ENCODE measurements around the gene IQSEC3.

IQSEC3 gene

DNA sequence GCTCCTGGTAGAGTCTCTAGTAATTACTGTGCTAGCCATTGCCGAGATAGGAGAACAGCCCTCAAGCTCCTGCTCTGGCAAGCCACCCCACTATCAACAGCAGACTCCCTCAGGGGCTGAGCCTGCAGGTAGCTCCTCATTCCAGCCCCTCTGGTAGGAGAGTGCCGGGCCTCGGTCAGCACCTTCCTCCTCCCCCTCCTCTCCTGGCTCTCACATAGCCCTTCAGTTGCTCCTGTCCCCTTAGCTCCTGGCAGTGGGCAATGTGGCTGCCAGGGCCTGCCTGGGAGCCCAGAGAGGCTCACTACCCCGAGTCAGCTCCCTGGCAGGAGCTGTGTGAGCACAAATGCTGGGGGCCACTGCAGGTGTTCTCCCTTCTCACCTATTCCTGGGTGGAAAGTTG lies 52.0 kb downstream of the IQSEC3 start:
- Histone ChIP-seq H3K9me3 (ENCODE audit: insufficient read depth, low read length, severe bottlenecking) (no peaks in the 10 kb centered on the region), H4K20me1 (ENCODE audit: insufficient read depth, low read length) (no peaks in the 10 kb centered on the region; the same call in 1 of the 2 replicates), H3K9ac (ENCODE audit: low read depth, low read length) (no peak overlapping the region), H3K27ac (ENCODE audit: low read length) (no peak overlapping the region), H3K36me3 (ENCODE audit: insufficient read depth, low read length) (no peaks in the 10 kb centered on the region), H3K4me2 (ENCODE audit: insufficient read depth, low read length) (no peak overlapping the region), H3K27me3 (ENCODE audit: insufficient read depth, low read length, poor library complexity) (peaks cover 12% of the 10 kb centered on the region), H3K4me3 (ENCODE audit: low read depth in 1 of 2, low read length in 2 of 2) (no peak overlapping the region), H2AFZ (ENCODE audit: low read depth, low read length) (no peak overlapping the region), H3K4me1 (ENCODE audit: insufficient read depth, low read length) (no peaks in the 10 kb centered on the region), H3K79me2 (ENCODE audit: insufficient read depth, low read length) (no peaks in the 10 kb centered on the region)
- ATAC-seq (ENCODE audit: insufficient read depth, low read depth) (no peak), DNase-seq (no peak)
- TF ChIP-seq, protein P1, sequence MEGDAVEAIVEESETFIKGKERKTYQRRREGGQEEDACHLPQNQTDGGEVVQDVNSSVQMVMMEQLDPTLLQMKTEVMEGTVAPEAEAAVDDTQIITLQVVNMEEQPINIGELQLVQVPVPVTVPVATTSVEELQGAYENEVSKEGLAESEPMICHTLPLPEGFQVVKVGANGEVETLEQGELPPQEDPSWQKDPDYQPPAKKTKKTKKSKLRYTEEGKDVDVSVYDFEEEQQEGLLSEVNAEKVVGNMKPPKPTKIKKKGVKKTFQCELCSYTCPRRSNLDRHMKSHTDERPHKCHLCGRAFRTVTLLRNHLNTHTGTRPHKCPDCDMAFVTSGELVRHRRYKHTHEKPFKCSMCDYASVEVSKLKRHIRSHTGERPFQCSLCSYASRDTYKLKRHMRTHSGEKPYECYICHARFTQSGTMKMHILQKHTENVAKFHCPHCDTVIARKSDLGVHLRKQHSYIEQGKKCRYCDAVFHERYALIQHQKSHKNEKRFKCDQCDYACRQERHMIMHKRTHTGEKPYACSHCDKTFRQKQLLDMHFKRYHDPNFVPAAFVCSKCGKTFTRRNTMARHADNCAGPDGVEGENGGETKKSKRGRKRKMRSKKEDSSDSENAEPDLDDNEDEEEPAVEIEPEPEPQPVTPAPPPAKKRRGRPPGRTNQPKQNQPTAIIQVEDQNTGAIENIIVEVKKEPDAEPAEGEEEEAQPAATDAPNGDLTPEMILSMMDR (IDR thresholded peaks at IDR 0.05; ENCODE audit: borderline replicate concordance, extremely low read depth, low read length, poor library complexity, severe bottlenecking), result no peak
- TF ChIP-seq EZH2 (IDR thresholded peaks at IDR 0.05; ENCODE audit: borderline replicate concordance, low read depth, low read length, severe bottlenecking), result no peak

DNA sequence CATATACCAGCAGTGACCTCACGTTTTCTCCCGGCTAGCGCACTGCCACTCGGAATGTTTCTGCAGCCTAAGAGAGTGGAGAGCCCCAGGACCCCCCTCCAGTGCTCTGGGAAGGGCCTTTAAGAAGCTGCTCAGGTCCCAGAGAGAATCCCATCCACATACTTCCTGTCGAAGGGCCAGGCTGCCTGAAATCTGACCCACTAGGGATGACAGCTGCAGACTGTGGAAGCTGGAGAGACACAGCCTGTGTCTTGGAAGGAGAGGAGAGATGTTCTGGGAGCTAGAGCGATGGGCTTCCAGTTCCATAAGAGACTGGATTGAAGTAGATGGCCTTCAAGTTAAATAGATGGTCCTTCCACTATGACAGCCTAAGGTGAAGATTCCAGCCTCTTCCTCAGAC lies 54.4 kb downstream of the IQSEC3 start:
- TF ChIP-seq, protein P1 (IDR thresholded peaks at IDR 0.05; ENCODE audit: borderline replicate concordance, extremely low read depth, low read length, poor library complexity, severe bottlenecking), result no peak
- TF ChIP-seq EZH2 (IDR thresholded peaks at IDR 0.05; ENCODE audit: borderline replicate concordance, low read depth, low read length, severe bottlenecking), result no peak
- Histone ChIP-seq H3K79me2 (ENCODE audit: insufficient read depth, low read length) (no peaks in the 10 kb centered on the region), H4K20me1 (ENCODE audit: insufficient read depth, low read length) (no peaks in the 10 kb centered on the region; the same call in 1 of the 2 replicates), H3K36me3 (ENCODE audit: insufficient read depth, low read length) (no peaks in the 10 kb centered on the region), H3K4me2 (ENCODE audit: insufficient read depth, low read length) (no peak overlapping the region), H2AFZ (ENCODE audit: low read depth, low read length) (no peak overlapping the region), H3K4me1 (ENCODE audit: insufficient read depth, low read length) (no peaks in the 10 kb centered on the region), H3K27me3 (ENCODE audit: insufficient read depth, low read length, poor library complexity) (no peaks in the 10 kb centered on the region), H3K9me3 (ENCODE audit: insufficient read depth, low read length, severe bottlenecking) (no peaks in the 10 kb centered on the region), H3K9ac (ENCODE audit: low read depth, low read length) (no peak overlapping the region), H3K27ac (ENCODE audit: low read length) (no peak overlapping the region), H3K4me3 (ENCODE audit: low read depth in 1 of 2, low read length in 2 of 2) (no peak overlapping the region)
- no peak for ATAC-seq (ENCODE audit: insufficient read depth, low read depth)
- DNase-seq, result no peak

DNA sequence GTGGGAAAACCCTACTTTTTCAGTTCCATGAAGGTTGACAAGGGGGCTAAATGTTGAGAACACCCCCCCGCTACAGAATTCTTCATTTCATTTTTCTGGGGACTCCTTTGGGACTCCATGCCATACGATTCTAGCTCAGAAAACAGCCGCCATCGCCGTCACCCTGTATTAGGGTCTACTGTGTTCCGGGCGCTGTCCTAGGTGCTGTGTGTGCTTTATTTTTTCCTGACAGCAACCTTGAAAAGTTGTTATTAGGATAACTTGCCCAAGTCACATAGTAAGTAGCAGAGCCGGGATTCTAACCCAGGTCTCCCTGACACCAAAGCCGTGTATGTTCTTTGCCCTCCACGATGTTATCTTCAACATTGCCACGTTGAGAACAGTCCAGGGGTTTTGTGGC lies 55.1 kb downstream of the IQSEC3 start:
- Histone ChIP-seq H3K79me2 (ENCODE audit: insufficient read depth, low read length) (no peaks in the 10 kb centered on the region), H3K9me3 (ENCODE audit: insufficient read depth, low read length, severe bottlenecking) (no peaks in the 10 kb centered on the region), H3K4me3 (ENCODE audit: low read depth in 1 of 2, low read length in 2 of 2) (no peak overlapping the region), H3K27ac (ENCODE audit: low read length) (no peak overlapping the region), H3K9ac (ENCODE audit: low read depth, low read length) (no peak overlapping the region), H3K4me1 (ENCODE audit: insufficient read depth, low read length) (no peaks in the 10 kb centered on the region), H2AFZ (ENCODE audit: low read depth, low read length) (no peak overlapping the region), H3K36me3 (ENCODE audit: insufficient read depth, low read length) (no peaks in the 10 kb centered on the region), H4K20me1 (ENCODE audit: insufficient read depth, low read length) (no peaks in the 10 kb centered on the region; the same call in 1 of the 2 replicates), H3K27me3 (ENCODE audit: insufficient read depth, low read length, poor library complexity) (peaks cover under 1% of the 10 kb centered on the region), H3K4me2 (ENCODE audit: insufficient read depth, low read length) (no peak overlapping the region)
- DNase-seq, result no peak
- TF ChIP-seq EZH2 (IDR thresholded peaks at IDR 0.05; ENCODE audit: borderline replicate concordance, low read depth, low read length, severe bottlenecking), result no peak
- TF ChIP-seq, protein P1 (IDR thresholded peaks at IDR 0.05; ENCODE audit: borderline replicate concordance, extremely low read depth, low read length, poor library complexity, severe bottlenecking), result no peak
- no peak for ATAC-seq (ENCODE audit: insufficient read depth, low read depth)

DNA sequence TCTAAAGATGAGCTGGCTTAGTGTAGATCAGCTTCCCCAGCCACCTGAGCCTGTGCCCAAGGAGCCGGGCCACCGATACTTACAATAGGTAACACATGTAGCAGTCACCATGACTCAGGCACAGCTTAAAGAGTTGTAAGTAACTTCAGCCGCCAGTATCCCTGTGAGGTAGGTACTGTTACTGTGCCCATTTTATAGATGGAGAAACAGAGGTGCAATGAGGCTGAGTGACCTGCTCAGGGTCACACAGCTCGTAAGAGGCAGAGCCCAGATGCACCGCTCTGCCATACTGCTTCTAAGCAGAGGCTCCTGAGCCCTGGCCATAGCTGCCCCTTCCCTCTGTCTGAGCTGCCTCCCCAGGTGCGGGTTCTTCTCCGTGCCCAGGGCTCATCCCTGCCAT lies 58.5 kb downstream of the IQSEC3 start:
- no peak overlapping the region for H3K4me2 ChIP-seq (ENCODE audit: insufficient read depth, low read length)
- no peak overlapping the region for H2AFZ ChIP-seq (ENCODE audit: low read depth, low read length)
- peaks cover 11% of the 10 kb centered on the region for H3K27me3 ChIP-seq (ENCODE audit: insufficient read depth, low read length, poor library complexity)
- H3K4me1 ChIP-seq (ENCODE audit: insufficient read depth, low read length), result no peaks in the 10 kb centered on the region
- no peak overlapping the region for H3K4me3 ChIP-seq (ENCODE audit: low read depth in 1 of 2, low read length in 2 of 2)
- no peak for TF ChIP-seq EZH2 (IDR thresholded peaks at IDR 0.05; ENCODE audit: borderline replicate concordance, low read depth, low read length, severe bottlenecking)
- TF ChIP-seq, protein P1 (IDR thresholded peaks at IDR 0.05; ENCODE audit: borderline replicate concordance, extremely low read depth, low read length, poor library complexity, severe bottlenecking), result no peak
- peaks cover 4% of the 10 kb centered on the region; the same call in 1 of the 2 replicates for H4K20me1 ChIP-seq (ENCODE audit: insufficient read depth, low read length)
- no peak overlapping the region for H3K27ac ChIP-seq (ENCODE audit: low read length)
- H3K79me2 ChIP-seq (ENCODE audit: insufficient read depth, low read length), result no peaks in the 10 kb centered on the region
- H3K9me3 ChIP-seq (ENCODE audit: insufficient read depth, low read length, severe bottlenecking), result no peaks in the 10 kb centered on the region
- DNase-seq (no peak), ATAC-seq (ENCODE audit: insufficient read depth, low read depth) (no peak)
- H3K36me3 ChIP-seq (ENCODE audit: insufficient read depth, low read length), result no peaks in the 10 kb centered on the region
- no peak overlapping the region for H3K9ac ChIP-seq (ENCODE audit: low read depth, low read length)

Data from DND-41 (cell line).